GM12892 (cell line): ENCODE measurements around the gene SPDEF.

Experiments used
- POLR2A ChIP-seq: IDR thresholded peaks from 2 replicates; pipeline ENCODE4 v1.6.1; 2011; ENCODE audit warnings: low read depth, low read length, control low read depth
- TAF1 ChIP-seq: IDR thresholded peaks from 2 replicates; pipeline ENCODE4 v1.6.1; 2011; ENCODE audit warnings: low read depth, mild to moderate bottlenecking, control low read depth, low read length, borderline replicate concordance

- TF ChIP-seq POLR2A (no peak), TAF1 (no peak)
Measured at GRCh38 chr6:34534656-34535055, 21.5 kb downstream of the SPDEF start.
